DMS 273 treated with DMSO at 0.1 percent for 48 hours (cell line): Measurements from ENCODE around the gene SELENOS.

Experiments
- DNase-seq: peaks from one replicate; lab custom pipeline; 2025; lab: John Stamatoyannopoulos, UW

SELENOS gene

GRCh38 chr15:101250873-101251829 lies 26.1 kb downstream of the SELENOS start:
- DNase-seq: no peak

GRCh38 chr15:101250341-101250831 lies 26.9 kb downstream of the SELENOS start:
- no peak for DNase-seq

DNA sequence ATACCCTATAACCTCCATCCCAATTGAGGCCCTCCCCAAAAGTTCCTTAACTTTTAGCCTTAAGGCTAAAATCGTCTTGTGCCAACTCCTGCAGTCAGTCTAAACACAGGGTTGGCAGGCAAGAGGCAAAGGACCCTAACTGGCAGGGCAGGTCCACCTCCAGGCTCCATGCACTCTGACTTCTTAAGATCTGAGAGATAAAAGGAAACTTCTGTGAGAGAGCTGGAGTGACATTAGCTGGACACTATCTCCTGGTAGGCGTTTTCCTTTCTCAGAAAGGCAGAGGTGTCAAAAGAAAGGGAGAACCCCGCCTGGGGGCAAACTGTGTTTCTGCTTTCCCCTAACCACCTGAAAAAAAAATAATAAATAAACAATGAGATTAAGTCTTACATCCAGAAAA lies 29.0 kb downstream of the SELENOS start:
- no peak for DNase-seq

GRCh38 chr15:101246824-101247745 lies 30.2 kb downstream of the SELENOS start:
- no peak for DNase-seq

GRCh38 chr15:101246391-101246790 lies 30.9 kb downstream of the SELENOS start:
- DNase-seq: no peak

- DNase-seq: no peak
Observed at GRCh38 chr15:101244889-101245668, 32.2 kb downstream of the SELENOS start.

- no peak for DNase-seq
Observed at GRCh38 chr15:101244036-101244781, 33.1 kb downstream of the SELENOS start.

GRCh38 chr15:101243420-101243819 lies 33.9 kb downstream of the SELENOS start:
- DNase-seq: no peak

DNA sequence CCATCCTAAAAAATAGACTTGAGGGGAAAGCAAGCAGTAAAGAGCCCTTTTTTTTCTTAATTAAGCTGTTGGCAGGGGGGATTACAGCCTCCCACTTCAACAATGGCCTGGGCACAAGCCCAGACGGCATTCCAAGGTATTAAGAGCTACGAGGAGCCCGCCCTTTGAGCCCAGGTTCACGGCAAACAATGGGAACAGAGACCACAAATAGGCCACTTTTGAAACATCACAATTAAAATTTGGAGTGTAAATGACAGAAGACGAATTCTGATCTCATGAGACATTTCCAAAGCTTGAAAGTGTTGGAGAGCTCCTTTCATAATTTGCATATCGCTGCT lies 34.3 kb downstream of the SELENOS start:
- no peak for DNase-seq

- no peak for DNase-seq
Observed at GRCh38 chr15:101242160-101242998, 34.9 kb downstream of the SELENOS start.

GRCh38 chr15:101240358-101240757 lies 36.9 kb downstream of the SELENOS start:
- no peak for DNase-seq

DNA sequence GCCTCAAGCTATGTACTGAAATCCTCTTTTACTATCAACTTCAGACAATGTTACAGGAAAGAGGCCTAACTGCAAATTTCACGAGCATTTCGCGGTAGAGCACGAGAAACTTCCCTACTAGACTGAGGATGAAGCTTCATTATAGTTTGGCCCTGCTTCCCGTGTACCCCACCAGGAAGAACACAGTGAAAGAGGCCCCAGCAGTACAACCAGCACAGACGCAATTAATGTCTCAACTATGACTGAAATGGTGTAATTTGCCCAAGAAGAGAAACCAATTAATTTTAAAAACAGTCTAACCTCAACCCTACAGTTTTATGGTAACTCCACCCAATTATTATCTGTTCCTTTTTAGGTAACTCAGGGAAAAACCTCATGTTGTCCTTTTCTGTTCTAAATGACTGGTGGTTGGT lies 37.6 kb downstream of the SELENOS start:
- no peak for DNase-seq

GRCh38 chr15:101237251-101237650 lies 40.0 kb downstream of the SELENOS start:
- no peak for DNase-seq

- DNase-seq: no peak
Observed at GRCh38 chr15:101233651-101234280, 43.5 kb downstream of the SELENOS start.

DNA sequence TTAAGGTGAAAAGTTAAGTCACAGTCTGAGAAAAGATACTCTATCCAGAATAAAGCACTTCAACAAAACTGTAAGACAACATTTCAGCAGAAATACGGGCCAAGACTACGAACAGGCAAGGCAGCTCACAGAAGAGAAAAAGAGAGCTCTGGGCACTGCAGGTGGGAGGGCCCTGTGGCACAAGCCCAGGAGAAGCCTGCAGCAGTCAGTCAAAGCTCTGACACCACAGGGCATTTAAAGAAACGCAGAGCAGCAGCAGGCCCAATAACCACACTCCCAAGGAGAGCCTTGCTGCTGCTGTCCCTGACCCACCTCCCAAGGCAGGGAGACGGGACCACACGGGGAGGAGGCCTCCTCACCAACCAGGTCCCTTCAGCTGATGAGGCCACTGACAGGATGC lies 44.6 kb downstream of the SELENOS start:
- DNase-seq: no peak

GRCh38 chr15:101228313-101228712 lies 49.0 kb downstream of the SELENOS start:
- no peak for DNase-seq

GRCh38 chr15:101225658-101226057 lies 51.6 kb downstream of the SELENOS start:
- DNase-seq: no peak
